Mucosa of gallbladder (tissue), 1 donor: ENCODE measurements around the gene UBASH3B. TPM values are rescaled to one million over a fixed set of nuclear protein-coding genes. Genes with fewer than 3 reads are reported as not detected.
A peak's percentile ranks its signal among the peaks of the same experiment; 100 is the strongest.
"Not testable (repeated sequence)": the region's sequence is repeated elsewhere in the genome, so short reads cannot be mapped to it uniquely, and the experiment has no call there.

Experiments
- DNase-seq: peaks from one replicate; pipeline ENCODE4 v3.0.0-alpha.2; 2020; ENCODE audit warnings: low spot score
- total RNA-seq: library from RNA; stranded (reverse); gene quantifications from one replicate; pipeline ENCODE4 v1.2.1, GENCODE V29; 2021
- donor health status: DM: no; HTN: no; CAD: no.

The UBASH3B gene
- total RNA-seq, 1 donor from 2014 or later = 7.4 TPM

DNA sequence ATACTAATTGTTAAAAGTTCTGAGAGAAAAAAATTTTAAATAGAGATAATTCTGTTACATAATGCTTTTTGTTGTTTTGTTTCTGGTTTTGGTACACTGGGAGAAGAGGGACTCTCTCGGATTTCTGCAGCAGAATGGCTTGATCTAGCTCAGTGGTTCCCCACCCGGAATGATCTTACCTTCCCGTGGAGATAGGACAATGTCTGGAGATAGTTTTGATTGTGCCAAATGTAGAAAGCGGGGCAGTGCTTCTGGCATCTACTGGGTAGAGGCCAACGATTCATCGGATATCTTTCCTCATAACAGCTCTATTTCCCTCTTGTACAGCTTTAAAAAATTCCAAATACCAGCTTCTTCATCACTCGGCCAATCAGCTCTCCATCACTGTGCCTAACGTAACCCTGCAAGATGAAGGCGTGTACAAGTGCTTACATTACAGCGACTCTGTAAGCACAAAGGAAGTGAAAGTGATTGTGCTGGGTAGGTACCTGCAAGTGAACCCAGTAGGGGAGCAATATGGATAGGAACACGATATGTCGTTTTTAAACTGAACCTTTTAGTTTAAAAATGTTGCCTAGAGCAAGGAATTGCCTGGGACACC is 195.9 kb downstream of the UBASH3B start:
- no peak for DNase-seq

GRCh38 chr11:122852074-122852795 is 196.7 kb downstream of the UBASH3B start:
- DNase-seq = no peak

GRCh38 chr11:122852796-122853160 is 197.3 kb downstream of the UBASH3B start:
- no peak for DNase-seq

- DNase-seq = no peak
These were observed 197.7 kb downstream of the UBASH3B start for GRCh38 chr11:122853261-122853660.

DNA sequence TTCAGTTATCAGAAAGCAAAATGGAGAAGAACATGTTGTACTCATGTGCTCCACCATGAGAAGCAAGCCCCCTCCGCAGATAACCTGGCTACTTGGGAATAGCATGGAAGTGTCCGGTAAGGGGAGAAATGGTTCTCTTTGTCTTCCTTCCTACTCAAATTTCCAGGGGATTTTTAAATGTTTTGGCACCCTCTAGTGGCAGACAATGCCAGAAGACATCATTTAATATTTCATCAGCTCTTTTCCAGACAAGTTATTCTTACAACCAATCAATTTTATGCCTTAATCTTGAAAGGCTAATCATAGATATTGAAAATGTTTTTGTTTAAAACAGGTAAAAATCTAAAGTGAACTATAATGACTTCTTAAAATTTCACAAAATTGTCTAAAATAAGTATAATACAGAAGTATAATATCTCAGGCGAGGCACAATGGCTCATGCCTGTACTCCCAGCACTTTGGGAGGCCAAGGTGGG is 198.5 kb downstream of the UBASH3B start:
- DNase-seq = peak; percentile 74

- DNase-seq = no peak
These were observed 206.1 kb downstream of the UBASH3B start for GRCh38 chr11:122861631-122862030.

DNA sequence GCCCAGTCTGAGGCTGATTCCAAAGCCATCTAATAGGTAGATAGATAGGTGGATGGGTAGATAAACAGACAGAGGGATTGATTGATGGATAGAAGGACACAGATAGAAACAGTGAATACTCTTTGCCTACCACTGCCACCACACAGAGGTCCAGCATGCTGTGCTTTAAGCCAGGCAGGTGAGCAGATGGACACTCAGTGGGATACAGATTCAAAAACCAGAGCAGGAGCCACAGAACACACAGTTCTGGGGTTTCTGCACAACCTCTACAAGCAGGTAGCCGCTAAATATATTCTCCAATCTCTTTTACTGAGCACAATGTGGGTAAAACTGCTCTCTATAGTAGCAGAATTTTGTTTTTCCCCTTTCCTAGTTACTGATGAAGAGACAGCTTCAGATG is 206.6 kb downstream of the UBASH3B start:
- DNase-seq = no peak

DNA sequence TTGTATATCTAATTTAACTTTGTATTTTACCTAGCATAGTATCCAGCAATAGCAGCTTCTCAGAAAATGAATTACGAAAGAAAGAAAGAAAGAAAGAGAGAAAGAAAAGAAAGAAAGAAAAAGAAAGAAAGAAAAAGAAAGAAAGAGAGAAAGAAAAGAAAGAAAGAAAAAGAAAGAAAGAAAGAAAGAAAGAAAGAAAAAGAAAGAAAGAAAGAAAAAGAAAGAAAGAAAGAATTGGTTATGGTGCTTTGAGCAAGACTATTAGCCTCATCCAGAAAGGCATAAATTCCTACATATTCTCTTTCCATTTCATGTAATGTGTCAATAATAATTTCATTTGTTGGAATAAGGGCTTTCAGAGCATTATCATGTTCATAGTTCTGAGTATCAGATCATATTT is 207.6 kb downstream of the UBASH3B start:
- not testable (repeated sequence) for DNase-seq

- DNase-seq = peak; percentile 36
These were observed 208.3 kb downstream of the UBASH3B start for GRCh38 chr11:122863704-122864326.

Other genes starting within 250 kb of the UBASH3B start
- gene CRTAM, start 182.8 kb downstream of the UBASH3B start, total RNA-seq = 0.46 TPM
- 2.4 TPM for gene JHY, start 227.0 kb downstream of the UBASH3B start, total RNA-seq